Measurements from ENCODE around the gene DNAH17. TPM values are rescaled to one million over a fixed set of nuclear protein-coding genes. Genes with fewer than 3 reads are reported as not detected.

The DNAH17 gene
- total RNA-seq, 1 experiment from 2014 or later: 0.69 TPM

DNA sequence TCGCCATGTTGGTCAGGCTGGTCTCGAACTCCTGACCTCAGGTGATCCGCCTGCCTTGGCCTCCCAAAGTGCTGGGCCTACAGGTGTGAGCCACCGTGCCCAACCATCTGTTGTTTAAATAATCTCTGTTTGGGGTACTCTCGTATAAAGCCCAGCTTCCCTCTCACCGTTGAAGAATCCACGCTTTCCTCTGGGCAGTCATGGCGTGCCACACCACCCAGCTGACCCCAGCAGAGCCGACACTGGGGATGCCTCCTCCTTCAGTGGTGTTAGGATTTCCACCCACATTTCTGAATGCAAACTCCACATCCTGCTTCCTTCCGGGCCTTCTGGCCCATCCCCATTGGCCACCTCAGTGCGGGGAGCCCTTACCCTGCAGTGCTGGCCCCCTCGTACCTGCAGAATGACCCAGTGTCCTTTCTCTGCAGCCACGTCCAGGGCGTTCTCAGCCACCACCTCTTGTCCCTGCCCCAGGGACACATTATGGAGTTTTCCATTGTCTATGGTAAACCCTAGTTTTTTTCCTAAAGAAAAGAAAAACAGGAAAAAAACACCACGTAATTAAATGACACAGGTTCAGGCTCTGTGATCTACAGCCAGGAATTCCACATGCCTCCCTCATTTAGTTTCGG, 138.4 kb downstream of the DNAH17 start:
- Histone ChIP-seq H4K20me1 (ENCODE audit: insufficient read depth) (no peaks in the 10 kb centered on the region), H3K79me2 (ENCODE audit: insufficient read depth, low read length) (no peaks in the 10 kb centered on the region), H3K9me2 (ENCODE audit: insufficient read depth) (no peaks in the 10 kb centered on the region), H3K27me3 (ENCODE audit: insufficient read depth, low read length) (no peaks in the 10 kb centered on the region), H3K9me3 (ENCODE audit: control insufficient read depth in 1 of 2, insufficient read depth in 1 of 2, low read depth in 1 of 2, low read length in 2 of 2) (no peaks in the 10 kb centered on the region), H3K27ac (ENCODE audit: low read depth, low read length) (no peak overlapping the region), H3K4me2 (ENCODE audit: low read length) (no peak overlapping the region), H3K4me1 (ENCODE audit: control insufficient read depth in 1 of 2, insufficient read depth in 2 of 2, low read length in 2 of 2) (peaks cover 0 to 8% of the 10 kb centered on the region in 2 experiments; a peak in 2 of 4 replicates), H2AFZ (ENCODE audit: low read depth, low read length, poor library complexity, severe bottlenecking) (no peak overlapping the region), H3K4me3 (replicated peaks in 1 of 2; ENCODE audit: low read depth in 1 of 2, low read length in 2 of 2) (no peak overlapping the region), H3K9ac (ENCODE audit: low read length) (no peak overlapping the region), H3K36me3 (ENCODE audit: control insufficient read depth in 1 of 2, insufficient read depth in 2 of 2, low read length in 2 of 2) (no peaks in the 10 kb centered on the region)
- DNase-seq (ENCODE audit: low read depth, low spot score): no peak
- CTCF ChIA-PET: no interaction called here
- no TSS peak for BruUV-seq (replicated peaks)
- POLR2A ChIA-PET: no interaction called here
- intact Hi-C loops (cut with micrococcal nuclease): no loop called here
- TF ChIP-seq EZH2phosphoT487 (IDR thresholded peaks at IDR 0.05; ENCODE audit: borderline replicate concordance) (no peak), POLR2A (IDR thresholded peaks at IDR 0.05; ENCODE audit: borderline replicate concordance, extremely low read depth, insufficient read depth, insufficient read length) (no peak), EGR1 (IDR thresholded peaks at IDR 0.05; ENCODE audit: low read depth) (no peak), TCF7L2 (IDR thresholded peaks at IDR 0.05; ENCODE audit: borderline replicate concordance, extremely low read depth, insufficient read depth, insufficient read length) (no peak), SP1 (IDR thresholded peaks at IDR 0.05; ENCODE audit: low read depth) (no peak), ELF1 (IDR thresholded peaks at IDR 0.05; ENCODE audit: borderline replicate concordance, low read depth) (no peak), CEBPB (IDR thresholded peaks at IDR 0.05; ENCODE audit: low read depth) (no peak), FOSL1 (IDR thresholded peaks at IDR 0.05; ENCODE audit: low read depth) (no peak), ZNF274 (IDR thresholded peaks at IDR 0.05; ENCODE audit: low read depth, low read length) (no peak), JUND (IDR thresholded peaks at IDR 0.05) (no peak), POLR2AphosphoS5 (IDR thresholded peaks at IDR 0.05; ENCODE audit: low read depth, low read length) (no peak), RAD21 (IDR thresholded peaks at IDR 0.05; ENCODE audit: low read depth) (no peak)
- TF ChIP-seq, protein P1, sequence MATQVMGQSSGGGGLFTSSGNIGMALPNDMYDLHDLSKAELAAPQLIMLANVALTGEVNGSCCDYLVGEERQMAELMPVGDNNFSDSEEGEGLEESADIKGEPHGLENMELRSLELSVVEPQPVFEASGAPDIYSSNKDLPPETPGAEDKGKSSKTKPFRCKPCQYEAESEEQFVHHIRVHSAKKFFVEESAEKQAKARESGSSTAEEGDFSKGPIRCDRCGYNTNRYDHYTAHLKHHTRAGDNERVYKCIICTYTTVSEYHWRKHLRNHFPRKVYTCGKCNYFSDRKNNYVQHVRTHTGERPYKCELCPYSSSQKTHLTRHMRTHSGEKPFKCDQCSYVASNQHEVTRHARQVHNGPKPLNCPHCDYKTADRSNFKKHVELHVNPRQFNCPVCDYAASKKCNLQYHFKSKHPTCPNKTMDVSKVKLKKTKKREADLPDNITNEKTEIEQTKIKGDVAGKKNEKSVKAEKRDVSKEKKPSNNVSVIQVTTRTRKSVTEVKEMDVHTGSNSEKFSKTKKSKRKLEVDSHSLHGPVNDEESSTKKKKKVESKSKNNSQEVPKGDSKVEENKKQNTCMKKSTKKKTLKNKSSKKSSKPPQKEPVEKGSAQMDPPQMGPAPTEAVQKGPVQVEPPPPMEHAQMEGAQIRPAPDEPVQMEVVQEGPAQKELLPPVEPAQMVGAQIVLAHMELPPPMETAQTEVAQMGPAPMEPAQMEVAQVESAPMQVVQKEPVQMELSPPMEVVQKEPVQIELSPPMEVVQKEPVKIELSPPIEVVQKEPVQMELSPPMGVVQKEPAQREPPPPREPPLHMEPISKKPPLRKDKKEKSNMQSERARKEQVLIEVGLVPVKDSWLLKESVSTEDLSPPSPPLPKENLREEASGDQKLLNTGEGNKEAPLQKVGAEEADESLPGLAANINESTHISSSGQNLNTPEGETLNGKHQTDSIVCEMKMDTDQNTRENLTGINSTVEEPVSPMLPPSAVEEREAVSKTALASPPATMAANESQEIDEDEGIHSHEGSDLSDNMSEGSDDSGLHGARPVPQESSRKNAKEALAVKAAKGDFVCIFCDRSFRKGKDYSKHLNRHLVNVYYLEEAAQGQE (IDR thresholded peaks at IDR 0.05; ENCODE audit: low read depth): no peak
- TF ChIP-seq, protein P2, sequence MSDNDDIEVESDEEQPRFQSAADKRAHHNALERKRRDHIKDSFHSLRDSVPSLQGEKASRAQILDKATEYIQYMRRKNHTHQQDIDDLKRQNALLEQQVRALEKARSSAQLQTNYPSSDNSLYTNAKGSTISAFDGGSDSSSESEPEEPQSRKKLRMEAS (IDR thresholded peaks at IDR 0.05): no peak
- TF ChIP-seq, protein P3, sequence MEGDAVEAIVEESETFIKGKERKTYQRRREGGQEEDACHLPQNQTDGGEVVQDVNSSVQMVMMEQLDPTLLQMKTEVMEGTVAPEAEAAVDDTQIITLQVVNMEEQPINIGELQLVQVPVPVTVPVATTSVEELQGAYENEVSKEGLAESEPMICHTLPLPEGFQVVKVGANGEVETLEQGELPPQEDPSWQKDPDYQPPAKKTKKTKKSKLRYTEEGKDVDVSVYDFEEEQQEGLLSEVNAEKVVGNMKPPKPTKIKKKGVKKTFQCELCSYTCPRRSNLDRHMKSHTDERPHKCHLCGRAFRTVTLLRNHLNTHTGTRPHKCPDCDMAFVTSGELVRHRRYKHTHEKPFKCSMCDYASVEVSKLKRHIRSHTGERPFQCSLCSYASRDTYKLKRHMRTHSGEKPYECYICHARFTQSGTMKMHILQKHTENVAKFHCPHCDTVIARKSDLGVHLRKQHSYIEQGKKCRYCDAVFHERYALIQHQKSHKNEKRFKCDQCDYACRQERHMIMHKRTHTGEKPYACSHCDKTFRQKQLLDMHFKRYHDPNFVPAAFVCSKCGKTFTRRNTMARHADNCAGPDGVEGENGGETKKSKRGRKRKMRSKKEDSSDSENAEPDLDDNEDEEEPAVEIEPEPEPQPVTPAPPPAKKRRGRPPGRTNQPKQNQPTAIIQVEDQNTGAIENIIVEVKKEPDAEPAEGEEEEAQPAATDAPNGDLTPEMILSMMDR (IDR thresholded peaks at IDR 0.05 in 2 of 3, conservative IDR thresholded peaks at IDR 0.05 in 1 of 3; ENCODE audit: borderline replicate concordance in 1 of 3, insufficient read depth in 1 of 3, low read depth in 2 of 3, low read length in 2 of 3): no peak
- TF ChIP-seq, protein P4, sequence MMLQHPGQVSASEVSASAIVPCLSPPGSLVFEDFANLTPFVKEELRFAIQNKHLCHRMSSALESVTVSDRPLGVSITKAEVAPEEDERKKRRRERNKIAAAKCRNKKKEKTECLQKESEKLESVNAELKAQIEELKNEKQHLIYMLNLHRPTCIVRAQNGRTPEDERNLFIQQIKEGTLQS (IDR thresholded peaks at IDR 0.05): no peak
- TF ChIP-seq, protein P5, sequence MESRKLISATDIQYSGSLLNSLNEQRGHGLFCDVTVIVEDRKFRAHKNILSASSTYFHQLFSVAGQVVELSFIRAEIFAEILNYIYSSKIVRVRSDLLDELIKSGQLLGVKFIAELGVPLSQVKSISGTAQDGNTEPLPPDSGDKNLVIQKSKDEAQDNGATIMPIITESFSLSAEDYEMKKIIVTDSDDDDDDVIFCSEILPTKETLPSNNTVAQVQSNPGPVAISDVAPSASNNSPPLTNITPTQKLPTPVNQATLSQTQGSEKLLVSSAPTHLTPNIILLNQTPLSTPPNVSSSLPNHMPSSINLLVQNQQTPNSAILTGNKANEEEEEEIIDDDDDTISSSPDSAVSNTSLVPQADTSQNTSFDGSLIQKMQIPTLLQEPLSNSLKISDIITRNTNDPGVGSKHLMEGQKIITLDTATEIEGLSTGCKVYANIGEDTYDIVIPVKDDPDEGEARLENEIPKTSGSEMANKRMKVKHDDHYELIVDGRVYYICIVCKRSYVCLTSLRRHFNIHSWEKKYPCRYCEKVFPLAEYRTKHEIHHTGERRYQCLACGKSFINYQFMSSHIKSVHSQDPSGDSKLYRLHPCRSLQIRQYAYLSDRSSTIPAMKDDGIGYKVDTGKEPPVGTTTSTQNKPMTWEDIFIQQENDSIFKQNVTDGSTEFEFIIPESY (IDR thresholded peaks at IDR 0.05; ENCODE audit: extremely low read depth, insufficient replicate concordance, low read length): no peak
- RAD21 ChIA-PET (ENCODE audit: low non-redundant PET in 1 of 2, low total read pairs in 2 of 2, uncharacterized antibody in 2 of 2, unreplicated experiment in 2 of 2): no interaction called here
- no peak for ATAC-seq

Data from HCT116 (cell line).